Mesodermal cell (in vitro differentiated cells): ENCODE data around the gene PSMD5.
"Not testable (repeated sequence)": the region's sequence is repeated elsewhere in the genome, so short reads cannot be mapped to it uniquely, and the experiment has no call there.

Experiments used
- H3K27ac ChIP-seq: 2 replicates; pipeline ENCODE4 v1.7.0; 2013; ENCODE audit warnings: mild to moderate bottlenecking, low read depth, low read length, moderate library complexity; ENCODE audit not compliant: severe bottlenecking
- H3K36me3 ChIP-seq: 2 replicates; pipeline ENCODE4 v1.7.1; 2013; ENCODE audit warnings: mild to moderate bottlenecking, low read length, moderate library complexity; ENCODE audit not compliant: control insufficient read depth, insufficient read depth
- H3K4me1 ChIP-seq: one replicate; pipeline ENCODE4 v1.7.1; 2013; ENCODE audit warnings: mild to moderate bottlenecking, low read length; ENCODE audit not compliant: insufficient read depth, control insufficient read depth, poor library complexity, severe bottlenecking
- H3K4me3 ChIP-seq: 2 replicates; pipeline ENCODE4 v1.7.0; 2013; ENCODE audit warnings: low read length, control low read depth, mild to moderate bottlenecking; ENCODE audit not compliant: insufficient read depth, poor library complexity, severe bottlenecking; ENCODE audit errors: extremely low read depth
- H3K9me3 ChIP-seq: 2 replicates; pipeline ENCODE4 v1.7.1; 2013; ENCODE audit warnings: mild to moderate bottlenecking, low read length, moderate library complexity; ENCODE audit not compliant: control insufficient read depth
- WGBS, 2 experiments: methylation state at CpG; one replicate each; pipeline ENCODE4 v1.1.5; 2013; ENCODE audit warnings: missing lambda C conversion rate in 2 of 2; ENCODE audit not compliant: insufficient coverage in 2 of 2; 5-methylcytosine and 5-hydroxymethylcytosine counted together

Gene PSMD5

DNA sequence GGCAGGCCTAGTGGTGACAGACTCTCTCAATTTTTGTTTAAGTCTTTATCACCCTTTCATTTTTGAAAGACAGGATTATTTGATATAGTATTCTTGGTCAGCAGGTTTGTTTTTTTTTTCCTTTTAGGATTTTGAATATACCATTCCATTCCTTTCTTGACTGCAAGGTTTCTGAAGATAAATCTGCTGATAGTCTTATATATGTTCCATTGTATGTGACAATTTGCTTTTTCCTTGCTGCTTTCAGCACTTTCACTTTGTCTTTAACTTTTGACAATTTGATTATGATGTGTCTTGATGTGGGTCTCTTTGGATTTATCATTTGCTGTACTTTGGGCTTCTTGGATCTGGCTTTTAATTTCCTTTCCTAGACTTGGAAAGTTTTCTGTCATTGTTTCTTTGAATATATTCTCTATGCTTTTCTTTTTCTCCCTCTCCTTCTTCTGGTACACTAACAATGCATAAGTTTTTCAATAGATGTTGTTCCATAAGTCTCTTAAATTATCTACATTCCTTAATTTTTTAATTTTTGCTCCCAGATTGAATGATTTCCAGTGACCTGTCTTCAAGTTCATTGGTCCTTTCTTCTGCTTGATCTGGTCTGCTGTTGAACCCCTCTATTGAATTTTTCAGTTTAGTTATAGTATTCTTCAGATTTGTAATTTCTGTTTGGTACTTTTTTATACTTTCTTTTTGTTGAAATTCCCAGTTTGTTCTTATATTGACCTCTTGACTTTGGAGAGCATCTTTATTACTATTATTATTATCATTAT, 34.9 kb downstream of the PSMD5 start:
- H3K4me1 ChIP-seq, result no peaks in the 10 kb centered on the region
- no peak overlapping the region for H3K27ac ChIP-seq
- peaks cover 9% of the 10 kb centered on the region for H3K9me3 ChIP-seq
- no peak overlapping the region for H3K4me3 ChIP-seq
- no peaks in the 10 kb centered on the region for H3K36me3 ChIP-seq

GRCh38 chr9:120804784-120805363, 37.8 kb downstream of the PSMD5 start:
- H3K4me3 ChIP-seq, H3K9me3 ChIP-seq, H3K36me3 ChIP-seq, H3K4me1 ChIP-seq, H3K27ac ChIP-seq: not testable (repeated sequence)
- 89 to 98% methylated on average over 2 to 3 of the region's 3 CpGs for WGBS, 2 experiments

- Histone ChIP-seq H3K9me3 (no peaks in the 10 kb centered on the region), H3K4me3 (no peak overlapping the region), H3K36me3 (no peaks in the 10 kb centered on the region), H3K27ac (no peak overlapping the region), H3K4me1 (no peaks in the 10 kb centered on the region)
- WGBS, 2 experiments, result 91 to 94% methylated on average over 6 to 7 of the region's 7 CpGs
These were observed 41.3 kb downstream of the PSMD5 start for GRCh38 chr9:120801441-120801840.

- Histone ChIP-seq H3K4me1 (peaks cover 6% of the 10 kb centered on the region), H3K27ac (peak within 1 kb of the TSS; percentile 84), H3K36me3 (peaks cover 26% of the 10 kb centered on the region), H3K4me3 (peak within 1 kb of the TSS; percentile 99), H3K9me3 (no peaks in the 10 kb centered on the region)
- WGBS, 2 experiments, result 0% methylated on average over 33 to 47 of the region's 72 CpGs
These were observed 49.6 kb downstream of the PSMD5 start, which contains the start of gene FBXW2 for GRCh38 chr9:120792898-120793765. FBXW2 (minus strand) TSS chr9:120793416; CDS start chr9:120788258, 5,158 bp downstream.

GRCh38 chr9:120791161-120791560, 51.6 kb downstream of the PSMD5 start:
- peaks cover 42% of the 10 kb centered on the region for H3K36me3 ChIP-seq
- no peak overlapping the region for H3K4me3 ChIP-seq
- H3K9me3 ChIP-seq, result no peaks in the 10 kb centered on the region
- H3K4me1 ChIP-seq, result peaks cover 6% of the 10 kb centered on the region
- no peak overlapping the region for H3K27ac ChIP-seq
- WGBS, 2 experiments, result 100% methylated on average over 1 to 2 of the region's 3 CpGs

DNA sequence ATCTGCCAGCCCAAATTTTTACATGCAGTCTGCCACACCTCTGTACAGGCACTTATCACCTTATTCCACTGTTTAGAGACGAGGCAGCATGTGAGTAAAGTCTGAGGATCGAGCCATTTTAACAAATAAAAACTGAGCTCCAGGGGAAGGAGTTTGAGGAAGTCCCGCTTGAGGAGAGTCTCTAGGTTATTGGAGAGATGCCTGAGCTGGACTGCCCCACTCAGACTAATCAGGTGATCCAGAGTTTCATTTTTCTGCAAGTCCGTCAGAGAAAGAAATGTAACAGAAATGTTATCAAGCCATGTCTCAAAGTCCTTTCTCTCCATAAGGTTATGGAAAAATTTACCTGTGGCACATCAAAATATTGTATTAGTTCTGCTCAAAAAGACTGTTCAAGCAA, 54.8 kb downstream of the PSMD5 start:
- peaks cover 6% of the 10 kb centered on the region for H3K4me1 ChIP-seq
- no peaks in the 10 kb centered on the region for H3K9me3 ChIP-seq
- H3K4me3 ChIP-seq, result no peak overlapping the region
- H3K36me3 ChIP-seq, result peaks cover 61% of the 10 kb centered on the region
- 78 to 96% methylated on average over 3 of the region's 4 CpGs for WGBS, 2 experiments
- H3K27ac ChIP-seq, result no peak overlapping the region

DNA sequence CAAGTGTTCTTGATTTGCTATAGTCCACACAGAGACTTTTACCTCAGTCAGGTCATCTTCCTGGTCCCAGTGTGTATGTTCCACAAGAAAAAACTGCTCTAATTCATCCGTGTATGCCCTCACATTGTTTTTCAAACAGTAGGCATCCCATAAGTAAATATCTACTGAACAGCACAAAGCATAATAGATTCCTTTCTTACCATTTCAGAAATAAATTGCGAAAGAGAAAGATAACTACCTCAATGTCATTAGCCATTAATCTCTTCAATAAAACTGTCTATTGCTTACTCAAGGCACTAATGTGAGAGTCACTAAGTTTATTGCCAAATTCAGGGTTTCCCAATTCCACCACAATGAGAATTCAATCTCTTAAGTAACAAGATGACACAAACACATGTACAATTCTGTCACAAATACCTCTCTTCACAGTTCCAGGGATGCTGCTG, 59.1 kb downstream of the PSMD5 start:
- no peak overlapping the region for H3K27ac ChIP-seq
- H3K4me3 ChIP-seq, result no peak overlapping the region
- H3K9me3 ChIP-seq, result no peaks in the 10 kb centered on the region
- 95 to 100% methylated on average over 2 of the region's 2 CpGs for WGBS, 2 experiments
- peaks cover 68% of the 10 kb centered on the region for H3K36me3 ChIP-seq
- H3K4me1 ChIP-seq, result no peaks in the 10 kb centered on the region

GRCh38 chr9:120781236-120781635, 61.5 kb downstream of the PSMD5 start:
- no CpG with 5 or more reads among the region's 2 CpGs for WGBS, 2 experiments

GRCh38 chr9:120780367-120780766, 62.4 kb downstream of the PSMD5 start:
- Histone ChIP-seq H3K4me3 (no peak overlapping the region), H3K36me3 (peaks cover 67% of the 10 kb centered on the region), H3K27ac (no peak overlapping the region), H3K9me3 (no peaks in the 10 kb centered on the region), H3K4me1 (no peaks in the 10 kb centered on the region)
- 80% methylated on average over 1 of the region's 3 CpGs; no CpG with 5 or more reads in 1 of the 2 experiments for WGBS, 2 experiments

More at GRCh38 chr9:120781236-120781635, 61.5 kb downstream of the PSMD5 start:
- Histone ChIP-seq H3K4me1 (no peaks in the 10 kb centered on the region), H3K4me3 (no peak overlapping the region), H3K36me3 (peaks cover 67% of the 10 kb centered on the region), H3K27ac (no peak overlapping the region), H3K9me3 (no peaks in the 10 kb centered on the region)

DNA sequence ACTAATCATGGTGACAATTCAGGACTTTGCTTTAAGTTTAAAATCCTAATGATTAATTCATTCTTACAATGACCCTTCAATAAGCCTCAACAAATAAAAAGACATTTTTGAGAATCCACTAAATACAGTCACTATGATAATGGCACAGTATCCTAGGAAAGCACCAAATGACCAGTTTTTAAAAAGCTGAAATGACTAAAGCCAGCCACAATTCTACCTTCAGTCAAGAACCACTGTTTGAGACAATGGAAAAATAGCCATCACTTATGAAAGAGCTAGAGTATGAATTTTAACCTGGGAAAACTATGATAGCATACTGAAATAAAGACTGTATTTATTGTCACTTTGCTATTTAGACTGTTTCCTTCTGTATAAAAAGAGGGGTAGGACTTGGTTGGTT, 63.5 kb downstream of the PSMD5 start:
- Histone ChIP-seq H3K9me3 (no peaks in the 10 kb centered on the region), H3K4me1 (no peaks in the 10 kb centered on the region), H3K27ac (no peak overlapping the region), H3K36me3 (peaks cover 69% of the 10 kb centered on the region), H3K4me3 (no peak overlapping the region)
